ENCODE data around the gene FAM219A. TPM values are rescaled to one million over a fixed set of nuclear protein-coding genes. Genes with fewer than 3 reads are reported as not detected.
"Not testable (repeated sequence)": the region's sequence is repeated elsewhere in the genome, so short reads cannot be mapped to it uniquely, and the experiment has no call there.

Gene FAM219A
- total RNA-seq, 1 donor from 2014 or later: 22.9 TPM

DNA sequence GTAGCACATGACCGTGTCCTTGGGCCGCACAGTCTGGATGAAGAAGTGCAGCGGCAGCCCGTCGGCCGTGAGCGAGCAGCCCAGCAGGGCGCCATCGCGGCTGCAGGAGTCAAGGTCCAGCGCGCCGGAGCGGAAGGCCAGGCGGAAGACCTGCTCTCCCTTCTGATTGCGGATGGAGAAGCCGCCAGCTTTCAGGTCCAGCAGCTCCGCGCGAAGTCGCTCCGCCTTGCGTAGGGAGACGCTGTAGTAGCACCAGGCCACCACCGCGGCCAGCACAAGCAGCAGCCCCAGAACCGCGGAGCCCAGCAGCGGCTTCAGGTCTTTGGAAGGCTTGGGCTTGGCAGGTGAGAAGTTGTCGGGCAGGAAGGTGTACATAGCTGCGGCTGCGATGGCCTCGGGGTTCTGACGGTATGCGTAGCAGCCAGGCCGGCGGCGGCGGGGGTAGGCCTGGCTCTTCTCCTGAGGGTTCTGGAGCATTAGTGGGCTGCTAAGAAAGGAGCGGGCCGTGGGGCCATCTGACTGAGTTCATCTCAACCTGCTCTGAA is 85.8 kb downstream of the FAM219A start:
- Histone ChIP-seq H3K27me3 (ENCODE audit: low read depth) (peaks cover 16% of the 10 kb centered on the region), H3K27ac (replicated peaks) (no peak overlapping the region), H3K4me3 (no peak overlapping the region), H3K4me1 (peaks cover 32% of the 10 kb centered on the region), H3K9me3 (replicated peaks) (no peaks in the 10 kb centered on the region), H3K36me3 (peaks cover 27% of the 10 kb centered on the region)
- TF ChIP-seq, protein P1, sequence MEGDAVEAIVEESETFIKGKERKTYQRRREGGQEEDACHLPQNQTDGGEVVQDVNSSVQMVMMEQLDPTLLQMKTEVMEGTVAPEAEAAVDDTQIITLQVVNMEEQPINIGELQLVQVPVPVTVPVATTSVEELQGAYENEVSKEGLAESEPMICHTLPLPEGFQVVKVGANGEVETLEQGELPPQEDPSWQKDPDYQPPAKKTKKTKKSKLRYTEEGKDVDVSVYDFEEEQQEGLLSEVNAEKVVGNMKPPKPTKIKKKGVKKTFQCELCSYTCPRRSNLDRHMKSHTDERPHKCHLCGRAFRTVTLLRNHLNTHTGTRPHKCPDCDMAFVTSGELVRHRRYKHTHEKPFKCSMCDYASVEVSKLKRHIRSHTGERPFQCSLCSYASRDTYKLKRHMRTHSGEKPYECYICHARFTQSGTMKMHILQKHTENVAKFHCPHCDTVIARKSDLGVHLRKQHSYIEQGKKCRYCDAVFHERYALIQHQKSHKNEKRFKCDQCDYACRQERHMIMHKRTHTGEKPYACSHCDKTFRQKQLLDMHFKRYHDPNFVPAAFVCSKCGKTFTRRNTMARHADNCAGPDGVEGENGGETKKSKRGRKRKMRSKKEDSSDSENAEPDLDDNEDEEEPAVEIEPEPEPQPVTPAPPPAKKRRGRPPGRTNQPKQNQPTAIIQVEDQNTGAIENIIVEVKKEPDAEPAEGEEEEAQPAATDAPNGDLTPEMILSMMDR (IDR thresholded peaks at IDR 0.05; ENCODE audit: borderline replicate concordance): no peak
- no peak for DNase-seq
- intact Hi-C loops (cut with micrococcal nuclease): no loop called here

GRCh38 chr9:34371886-34372466 is 86.4 kb downstream of the FAM219A start:
- Histone ChIP-seq H3K9me3 (replicated peaks) (no peaks in the 10 kb centered on the region), H3K36me3 (peaks cover 27% of the 10 kb centered on the region), H3K4me3 (no peak overlapping the region), H3K4me1 (peaks cover 26% of the 10 kb centered on the region), H3K27me3 (ENCODE audit: low read depth) (peaks cover 16% of the 10 kb centered on the region), H3K27ac (replicated peaks) (no peak overlapping the region)
- intact Hi-C loops (cut with micrococcal nuclease): no loop called here
- no peak for DNase-seq
- TF ChIP-seq, protein P1 (IDR thresholded peaks at IDR 0.05; ENCODE audit: borderline replicate concordance): no peak

DNA sequence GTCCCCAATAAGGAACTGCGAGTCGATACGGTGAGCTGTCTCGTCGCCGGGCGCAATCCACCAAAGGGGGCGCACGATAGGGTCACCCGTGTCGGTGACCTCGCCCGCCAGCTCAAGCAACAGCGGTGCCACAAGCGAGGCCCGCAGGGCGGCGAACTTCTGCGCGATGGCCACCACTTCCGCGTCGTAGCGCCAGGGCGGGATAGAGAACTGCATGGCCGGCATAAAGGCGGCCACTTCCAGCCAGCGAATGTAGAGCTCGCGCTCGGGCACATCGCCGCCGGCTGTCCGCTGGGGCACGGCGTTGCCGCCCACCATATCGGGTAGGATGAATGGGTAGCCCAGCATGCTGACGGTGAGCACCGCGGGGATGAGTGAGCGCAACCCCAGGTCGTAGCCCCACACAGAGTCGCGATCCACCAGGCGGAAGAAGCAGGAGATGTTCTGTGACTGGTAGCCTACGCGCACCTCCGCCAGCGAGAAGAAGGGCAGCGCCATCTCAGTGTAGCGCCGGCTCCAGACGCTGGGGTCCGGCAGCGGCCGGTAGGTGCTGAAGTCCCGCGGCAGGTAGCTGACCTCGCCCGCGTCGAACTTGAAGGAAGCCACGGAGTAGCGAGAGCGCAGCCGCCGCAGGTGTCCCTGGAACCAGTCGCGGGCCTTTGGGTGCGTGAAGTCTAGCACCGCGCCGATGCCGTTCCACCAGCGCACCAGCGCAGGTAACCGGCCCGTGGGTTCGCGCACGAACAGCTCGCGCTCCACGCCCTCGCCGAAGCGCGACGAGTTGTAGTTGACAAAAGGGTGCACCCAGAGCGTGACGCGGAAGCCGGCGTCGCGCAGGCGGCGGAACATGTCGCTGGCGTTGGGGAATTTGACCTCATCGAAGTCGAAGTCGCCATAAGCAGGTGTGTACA is 87.1 kb downstream of the FAM219A start:
- TF ChIP-seq, protein P1 (IDR thresholded peaks at IDR 0.05; ENCODE audit: borderline replicate concordance): no peak
- no peak for DNase-seq
- Histone ChIP-seq H3K36me3 (peaks cover 27% of the 10 kb centered on the region), H3K27me3 (ENCODE audit: low read depth) (peaks cover 16% of the 10 kb centered on the region), H3K9me3 (replicated peaks) (no peaks in the 10 kb centered on the region), H3K4me3 (peak overlapping the region; percentile 49), H3K4me1 (peaks cover 20% of the 10 kb centered on the region), H3K27ac (replicated peaks) (no peak overlapping the region)
- intact Hi-C loops (cut with micrococcal nuclease): no loop called here

DNA sequence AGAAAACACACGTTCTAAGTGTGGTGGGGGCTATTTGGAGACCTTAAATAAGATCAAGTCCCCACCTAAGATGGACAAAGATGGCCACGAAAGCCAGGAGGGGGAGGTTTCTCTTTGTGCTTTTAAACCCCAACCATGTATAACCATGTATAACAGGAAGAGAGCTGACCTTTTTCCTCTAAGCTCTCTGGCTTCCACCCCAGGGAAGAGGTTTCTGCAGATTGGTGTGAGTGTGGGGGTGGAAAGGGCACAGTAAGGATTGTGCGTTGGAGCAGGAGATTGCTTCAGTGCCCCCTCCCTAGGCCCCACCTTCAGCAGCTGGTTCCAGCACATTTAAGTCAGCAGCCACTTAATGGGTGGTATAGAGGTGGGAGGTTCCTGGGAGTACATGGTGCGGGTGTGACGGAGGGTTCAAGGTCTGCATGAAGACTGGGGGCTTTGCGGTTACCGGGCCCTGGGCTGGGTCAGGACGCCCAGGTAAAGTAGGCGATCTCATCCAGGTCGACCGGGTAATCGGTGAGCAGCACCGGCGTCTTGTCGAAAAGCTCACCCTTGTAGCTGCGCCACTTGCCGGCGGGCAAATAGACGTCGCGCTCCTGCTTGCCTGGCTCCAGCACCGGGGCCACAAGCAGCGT is 87.9 kb downstream of the FAM219A start:
- Histone ChIP-seq H3K27me3 (ENCODE audit: low read depth) (peaks cover 16% of the 10 kb centered on the region), H3K4me1 (peaks cover 13% of the 10 kb centered on the region), H3K4me3 (peak overlapping the region; percentile 49), H3K36me3 (peaks cover 27% of the 10 kb centered on the region), H3K9me3 (replicated peaks) (no peaks in the 10 kb centered on the region), H3K27ac (replicated peaks) (no peak overlapping the region)
- intact Hi-C loops (cut with micrococcal nuclease): no loop called here
- no peak for DNase-seq
- TF ChIP-seq, protein P1 (IDR thresholded peaks at IDR 0.05; ENCODE audit: borderline replicate concordance): no peak

GRCh38 chr9:34369636-34370035 is 88.7 kb downstream of the FAM219A start:
- no peak overlapping the region for H3K4me3 ChIP-seq
- peaks cover 27% of the 10 kb centered on the region for H3K36me3 ChIP-seq
- H3K9me3 ChIP-seq (replicated peaks): no peaks in the 10 kb centered on the region
- peaks cover 16% of the 10 kb centered on the region for H3K27me3 ChIP-seq (ENCODE audit: low read depth)
- intact Hi-C loops (cut with micrococcal nuclease): no loop called here
- H3K27ac ChIP-seq (replicated peaks): no peak overlapping the region
- no peak for DNase-seq
- H3K4me1 ChIP-seq: peaks cover 15% of the 10 kb centered on the region
- TF ChIP-seq, protein P1 (IDR thresholded peaks at IDR 0.05; ENCODE audit: borderline replicate concordance): no peak

- H3K27ac ChIP-seq (replicated peaks); H3K4me3 ChIP-seq; H3K9me3 ChIP-seq (replicated peaks); intact Hi-C loops (cut with micrococcal nuclease); DNase-seq: not testable (repeated sequence)
- Histone ChIP-seq H3K4me1 (peaks cover 24% of the 10 kb centered on the region), H3K27me3 (ENCODE audit: low read depth) (peaks cover 16% of the 10 kb centered on the region), H3K36me3 (peaks cover 27% of the 10 kb centered on the region)
Observed at GRCh38 chr9:34368796-34369195, 89.6 kb downstream of the FAM219A start.

DNA sequence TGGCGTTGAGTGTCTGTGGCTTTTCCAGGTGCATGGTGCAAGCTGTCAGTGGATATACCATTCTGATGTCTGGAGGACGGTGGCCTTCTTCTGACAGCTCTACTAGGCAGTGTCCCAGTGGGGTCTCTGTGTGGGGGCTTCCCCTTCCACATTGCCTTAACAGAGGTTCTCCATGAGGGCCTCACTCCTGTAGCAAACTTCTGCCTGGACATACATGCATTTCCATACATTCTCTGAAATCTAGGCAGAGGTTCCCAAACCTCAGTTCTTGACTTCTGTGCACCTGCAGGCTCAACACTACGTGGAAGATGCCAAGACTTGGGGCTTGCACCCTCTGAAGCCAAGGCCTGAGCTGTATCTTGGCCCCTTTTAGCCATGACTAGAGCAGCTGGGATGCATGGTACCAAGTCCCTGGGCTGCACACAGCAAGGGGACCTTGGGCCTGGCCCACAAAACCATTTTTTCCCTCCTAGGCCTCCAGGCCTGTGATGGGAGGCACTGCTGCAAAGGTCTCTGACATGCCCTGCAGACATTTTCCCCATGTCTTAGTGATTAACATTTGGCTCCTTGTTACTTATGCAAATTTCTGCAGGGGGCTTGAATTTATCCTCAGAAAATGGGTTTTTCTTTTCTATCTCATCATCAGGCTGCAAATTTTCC is 90.5 kb downstream of the FAM219A start:
- intact Hi-C loops (cut with micrococcal nuclease); H3K4me3 ChIP-seq; DNase-seq; H3K27ac ChIP-seq (replicated peaks); H3K9me3 ChIP-seq (replicated peaks): not testable (repeated sequence)
- peaks cover 16% of the 10 kb centered on the region for H3K27me3 ChIP-seq (ENCODE audit: low read depth)
- H3K4me1 ChIP-seq: peaks cover 33% of the 10 kb centered on the region
- peaks cover 27% of the 10 kb centered on the region for H3K36me3 ChIP-seq
